Measurements from ENCODE around the gene TLR7. TPM values are rescaled to one million over a fixed set of nuclear protein-coding genes. Genes with fewer than 3 reads are reported as not detected.

TLR7 gene
- total RNA-seq, 5 donors from 2014 or later (not counting 1 experiment from before 2014, with no cell fraction given): 0.10 to 0.66 (median 0.18) TPM; not detected in 1

- no peak overlapping the region for H3K4me3 ChIP-seq (ENCODE audit: control insufficient read depth in 1 of 2, extremely low read depth in 1 of 2, low read length in 1 of 2)
- POLR2A ChIA-PET: no interaction called here
- Mint-ChIP-seq H3K27me3 (peaks cover 0 to 21% of the 10 kb centered on the region in 2 donors), H3K27ac (no peak overlapping the region), H3K9me3 (no peaks in the 10 kb centered on the region), H3K4me3 (peak overlapping the region in 1 of 3 donors; percentile 34), H3K4me1 (peaks cover 22 to 37% (median 24%) of the 10 kb centered on the region in 3 donors), H3K36me3 (no peaks in the 10 kb centered on the region)
- DNase-seq (no peak), ATAC-seq (replicated peaks in 1 of 4) (no peak)
- H3K9me3 ChIP-seq: no peaks in the 10 kb centered on the region
- CTCF ChIA-PET: interaction anchor here in 1 of 2 donors (0.6 to 0.7 kb wide), 2 partner anchors 9 to 53 kb away, joined by 3 read pairs; no protein-coding TSS in a partner anchor
- no CpG with 5 or more reads among the region's 2 CpGs for WGBS (ENCODE audit: insufficient coverage)
- peaks cover 6 to 11% of the 10 kb centered on the region in 2 experiments for H3K4me1 ChIP-seq (ENCODE audit: control insufficient read depth in 1 of 2, extremely low read depth in 1 of 2, insufficient read depth in 2 of 2, low read length in 2 of 2)
- no peaks in the 10 kb centered on the region for H3K36me3 ChIP-seq (ENCODE audit: control insufficient read depth in 2 of 2, extremely low read depth in 1 of 2, insufficient read depth in 1 of 2, low read length in 1 of 2)
- H3K27ac ChIP-seq (ENCODE audit: low read length): no peak overlapping the region
- H3K27me3 ChIP-seq (replicated peaks in 1 of 2; ENCODE audit: control insufficient read depth in 2 of 2, extremely low read depth in 1 of 2, insufficient read depth in 2 of 2, low read length in 1 of 2): no peaks in the 10 kb centered on the region
Observed at GRCh38 chrX:12891915-12892506, 25.1 kb downstream of the TLR7 start.

GRCh38 chrX:12892716-12893115 is 25.8 kb downstream of the TLR7 start:
- H3K9me3 ChIP-seq: no peaks in the 10 kb centered on the region
- no peaks in the 10 kb centered on the region for H3K36me3 ChIP-seq (ENCODE audit: control insufficient read depth in 2 of 2, extremely low read depth in 1 of 2, insufficient read depth in 1 of 2, low read length in 1 of 2)
- Mint-ChIP-seq H3K36me3 (no peaks in the 10 kb centered on the region), H3K27me3 (peaks cover 0 to 23% of the 10 kb centered on the region in 2 donors), H3K4me1 (peaks cover 22 to 37% (median 24%) of the 10 kb centered on the region in 3 donors), H3K4me3 (no peak overlapping the region), H3K27ac (peak overlapping the region in 1 of 2 donors; percentile 52), H3K9me3 (no peaks in the 10 kb centered on the region)
- H3K4me3 ChIP-seq (ENCODE audit: control insufficient read depth in 1 of 2, extremely low read depth in 1 of 2, low read length in 1 of 2): no peak overlapping the region
- H3K27ac ChIP-seq (ENCODE audit: low read length): no peak overlapping the region
- ChIA-PET POLR2A (no interaction called here), CTCF (no interaction called here)
- peaks cover 6 to 11% of the 10 kb centered on the region in 2 experiments for H3K4me1 ChIP-seq (ENCODE audit: control insufficient read depth in 1 of 2, extremely low read depth in 1 of 2, insufficient read depth in 2 of 2, low read length in 2 of 2)
- WGBS (ENCODE audit: insufficient coverage): 100% methylated on average over 1 of the region's 2 CpGs
- DNase-seq: no peak
- H3K27me3 ChIP-seq (replicated peaks in 1 of 2; ENCODE audit: control insufficient read depth in 2 of 2, extremely low read depth in 1 of 2, insufficient read depth in 2 of 2, low read length in 1 of 2): no peaks in the 10 kb centered on the region
- ATAC-seq (replicated peaks in 1 of 4): no peak

- H3K27me3 Mint-ChIP-seq: peaks cover 0 to 30% of the 10 kb centered on the region in 2 donors
- CTCF ChIA-PET: interaction anchor here (0.7 to 1.4 kb wide), 4 partner anchors 80 to 1564 kb away, joined by 3 to 4 read pairs (median 4); no protein-coding TSS in a partner anchor
- DNase-seq (peak in 31 of 35 experiments; percentile 8 to 65 (median 24)), ATAC-seq (replicated peaks in 1 of 4) (peak in 3 of 4 experiments; percentile 51 to 71 (median 58))
- H3K36me3 Mint-ChIP-seq: no peaks in the 10 kb centered on the region
- Histone ChIP-seq H3K27ac (ENCODE audit: low read length) (no peak overlapping the region), H3K9me3 (no peaks in the 10 kb centered on the region), H3K36me3 (ENCODE audit: control insufficient read depth in 2 of 2, extremely low read depth in 1 of 2, insufficient read depth in 1 of 2, low read length in 1 of 2) (no peaks in the 10 kb centered on the region), H3K4me3 (ENCODE audit: control insufficient read depth in 1 of 2, extremely low read depth in 1 of 2, low read length in 1 of 2) (no peak overlapping the region), H3K4me1 (ENCODE audit: control insufficient read depth in 1 of 2, extremely low read depth in 1 of 2, insufficient read depth in 2 of 2, low read length in 2 of 2) (peaks cover 6 to 11% of the 10 kb centered on the region in 2 experiments), H3K27me3 (replicated peaks in 1 of 2; ENCODE audit: control insufficient read depth in 2 of 2, extremely low read depth in 1 of 2, insufficient read depth in 2 of 2, low read length in 1 of 2) (no peaks in the 10 kb centered on the region)
- H3K4me3 Mint-ChIP-seq: no peak overlapping the region
- H3K27ac Mint-ChIP-seq: peak overlapping the region in 1 of 2 donors; percentile 65
- H3K4me1 Mint-ChIP-seq: peaks cover 22 to 37% (median 24%) of the 10 kb centered on the region in 3 donors
- POLR2A ChIA-PET: no interaction called here
- no CpG with 5 or more reads among the region's 12 CpGs for WGBS (ENCODE audit: insufficient coverage)
- H3K9me3 Mint-ChIP-seq: no peaks in the 10 kb centered on the region
Observed at GRCh38 chrX:12894074-12895030, 27.5 kb downstream of the TLR7 start.

- CTCF ChIA-PET: interaction anchor here (0.7 to 1.2 kb wide), 2 partner anchors 81 to 83 kb away, joined by 4 to 7 read pairs; no protein-coding TSS in a partner anchor
- no peak for DNase-seq
- Histone ChIP-seq H3K27ac (ENCODE audit: low read length) (no peak overlapping the region), H3K27me3 (replicated peaks in 1 of 2; ENCODE audit: control insufficient read depth in 2 of 2, extremely low read depth in 1 of 2, insufficient read depth in 2 of 2, low read length in 1 of 2) (no peaks in the 10 kb centered on the region), H3K9me3 (no peaks in the 10 kb centered on the region), H3K4me3 (ENCODE audit: control insufficient read depth in 1 of 2, extremely low read depth in 1 of 2, low read length in 1 of 2) (no peak overlapping the region), H3K36me3 (ENCODE audit: control insufficient read depth in 2 of 2, extremely low read depth in 1 of 2, insufficient read depth in 1 of 2, low read length in 1 of 2) (no peaks in the 10 kb centered on the region), H3K4me1 (ENCODE audit: control insufficient read depth in 1 of 2, extremely low read depth in 1 of 2, insufficient read depth in 2 of 2, low read length in 2 of 2) (peaks cover 2 to 4% of the 10 kb centered on the region in 2 experiments)
- H3K27me3 Mint-ChIP-seq: peaks cover 0 to 33% of the 10 kb centered on the region in 2 donors
- H3K36me3 Mint-ChIP-seq: no peaks in the 10 kb centered on the region
- ATAC-seq (replicated peaks in 1 of 4): no peak
- no peak overlapping the region for H3K27ac Mint-ChIP-seq
- POLR2A ChIA-PET: no interaction called here
- peaks cover 11 to 24% (median 13%) of the 10 kb centered on the region in 3 donors for H3K4me1 Mint-ChIP-seq
- no peaks in the 10 kb centered on the region for H3K9me3 Mint-ChIP-seq
- no CpG with 5 or more reads among the region's 2 CpGs for WGBS (ENCODE audit: insufficient coverage)
- H3K4me3 Mint-ChIP-seq: no peak overlapping the region
Observed at GRCh38 chrX:12895866-12896265, 29.0 kb downstream of the TLR7 start.

GRCh38 chrX:12896935-12897334 is 30.1 kb downstream of the TLR7 start:
- Mint-ChIP-seq H3K27ac (no peak overlapping the region), H3K9me3 (no peaks in the 10 kb centered on the region), H3K4me1 (peaks cover 8 to 21% (median 12%) of the 10 kb centered on the region in 3 donors), H3K27me3 (peaks cover 0 to 33% of the 10 kb centered on the region in 2 donors), H3K36me3 (no peaks in the 10 kb centered on the region), H3K4me3 (no peak overlapping the region)
- no peak for DNase-seq
- ATAC-seq (replicated peaks in 1 of 4): no peak
- Histone ChIP-seq H3K36me3 (ENCODE audit: control insufficient read depth in 2 of 2, extremely low read depth in 1 of 2, insufficient read depth in 1 of 2, low read length in 1 of 2) (no peaks in the 10 kb centered on the region), H3K27ac (ENCODE audit: low read length) (no peak overlapping the region), H3K4me1 (ENCODE audit: control insufficient read depth in 1 of 2, extremely low read depth in 1 of 2, insufficient read depth in 2 of 2, low read length in 2 of 2) (peaks cover 0 to 3% of the 10 kb centered on the region in 2 experiments), H3K27me3 (replicated peaks in 1 of 2; ENCODE audit: control insufficient read depth in 2 of 2, extremely low read depth in 1 of 2, insufficient read depth in 2 of 2, low read length in 1 of 2) (no peaks in the 10 kb centered on the region), H3K4me3 (ENCODE audit: control insufficient read depth in 1 of 2, extremely low read depth in 1 of 2, low read length in 1 of 2) (no peak overlapping the region), H3K9me3 (no peaks in the 10 kb centered on the region)
- ChIA-PET CTCF (interaction anchor here (0.6 to 1.3 kb wide), 3 partner anchors 83 to 593 kb away, joined by 3 to 6 read pairs (median 5); no protein-coding TSS in a partner anchor), POLR2A (no interaction called here)
- WGBS (ENCODE audit: insufficient coverage): no CpG with 5 or more reads among the region's 4 CpGs

- Mint-ChIP-seq H3K4me1 (peaks cover 5 to 15% (median 7%) of the 10 kb centered on the region in 3 donors), H3K4me3 (no peak overlapping the region), H3K9me3 (no peaks in the 10 kb centered on the region), H3K27me3 (peaks cover 0 to 39% of the 10 kb centered on the region in 2 donors), H3K36me3 (no peaks in the 10 kb centered on the region), H3K27ac (no peak overlapping the region)
- CTCF ChIA-PET: interaction anchor here (0.6 to 0.7 kb wide), 3 partner anchors 8 to 763 kb away, joined by 3 to 4 read pairs (median 4); partner anchors contain the start of gene TLR8 (in 1 of the 2)
- DNase-seq (no peak), ATAC-seq (replicated peaks in 1 of 4) (no peak)
- no peaks in the 10 kb centered on the region for H3K27me3 ChIP-seq (replicated peaks in 1 of 2; ENCODE audit: control insufficient read depth in 2 of 2, extremely low read depth in 1 of 2, insufficient read depth in 2 of 2, low read length in 1 of 2)
- H3K4me3 ChIP-seq (ENCODE audit: control insufficient read depth in 1 of 2, extremely low read depth in 1 of 2, low read length in 1 of 2): no peak overlapping the region
- H3K9me3 ChIP-seq: no peaks in the 10 kb centered on the region
- H3K27ac ChIP-seq (ENCODE audit: low read length): no peak overlapping the region
- no peaks in the 10 kb centered on the region for H3K36me3 ChIP-seq (ENCODE audit: control insufficient read depth in 2 of 2, extremely low read depth in 1 of 2, insufficient read depth in 1 of 2, low read length in 1 of 2)
- POLR2A ChIA-PET: no interaction called here
- WGBS (ENCODE audit: insufficient coverage): 78% methylated on average over 3 of the region's 5 CpGs
- H3K4me1 ChIP-seq (ENCODE audit: control insufficient read depth in 1 of 2, extremely low read depth in 1 of 2, insufficient read depth in 2 of 2, low read length in 2 of 2): peaks cover 0 to 3% of the 10 kb centered on the region in 2 experiments
Observed at GRCh38 chrX:12898073-12898472, 31.2 kb downstream of the TLR7 start.
